HL-60 (cell line): ENCODE measurements around the gene UGT2B7.

Source experiments
- DNase-seq, 2 experiments: peaks; one replicate each; pipeline ENCODE4 v3.0.0-alpha.2; 2010 to 2020; ENCODE audit warnings: low read depth in 1 of 2, low spot score in 1 of 2
- H3K27ac ChIP-seq: fragments of 250-450 bp; sonication (Bioruptor Pico); replicated peaks from 2 replicates; pipeline ENCODE4 v1.5.1; 2020; ENCODE audit warnings: mild to moderate bottlenecking, moderate library complexity
- H3K27me3 ChIP-seq: fragments of 250-450 bp; sonication (Bioruptor Pico); 2 replicates; pipeline ENCODE4 v1.5.1; 2021; ENCODE audit warnings: mild to moderate bottlenecking, moderate library complexity; ENCODE audit not compliant: insufficient read depth, poor library complexity, severe bottlenecking
- H3K4me3 ChIP-seq: replicated peaks from 2 replicates; pipeline ENCODE4 v1.5.1; 2011; ENCODE audit warnings: mild to moderate bottlenecking, control low read depth, low read length; ENCODE audit not compliant: insufficient read depth
- GABPA ChIP-seq: IDR thresholded peaks from 2 replicates; pipeline ENCODE4 v1.6.1; 2012; ENCODE audit warnings: low read depth
- POLR2AphosphoS5 ChIP-seq: IDR thresholded peaks from 2 replicates; pipeline ENCODE4 v1.6.1; 2012; ENCODE audit warnings: low read depth
- SPI1 ChIP-seq: IDR thresholded peaks from 2 replicates; pipeline ENCODE4 v1.6.1; 2012; ENCODE audit warnings: low read depth, mild to moderate bottlenecking, borderline replicate concordance
- TF ChIP-seq, protein P1 (sequence below): IDR thresholded peaks from 2 replicates; pipeline ENCODE4 v1.6.1; 2012; ENCODE audit warnings: low read depth; ENCODE audit not compliant: insufficient replicate concordance
- TF ChIP-seq, protein P2 (sequence below): IDR thresholded peaks from one replicate; pipeline ENCODE4 v1.5.1; 2011; ENCODE audit warnings: low read length, control low read depth, inconsistent platforms; ENCODE audit not compliant: insufficient read depth

The UGT2B7 gene

DNA sequence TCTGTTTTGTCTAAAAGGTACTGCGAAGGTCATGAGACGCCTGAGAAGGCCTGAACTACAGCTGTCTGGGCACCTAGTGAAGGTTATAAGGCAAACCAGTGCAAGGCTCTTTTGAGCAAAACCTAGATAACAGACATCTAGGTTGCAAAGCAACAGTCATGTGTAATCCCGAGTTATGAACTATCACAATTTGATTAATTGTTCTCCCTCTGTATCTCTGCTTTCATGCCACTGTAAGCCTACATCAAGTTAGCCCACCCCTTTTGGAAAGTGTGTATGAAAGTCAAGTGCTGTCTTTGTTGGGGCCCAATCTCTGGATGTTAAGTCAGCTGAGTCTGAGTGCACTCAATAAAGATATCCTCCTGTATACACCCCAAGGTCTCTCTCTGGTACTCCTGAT is 31.9 kb upstream of the UGT2B7 start:
- no peaks in the 10 kb centered on the region for H3K27me3 ChIP-seq
- H3K27ac ChIP-seq, result no peak overlapping the region
- no peak for DNase-seq
- no peak overlapping the region for H3K4me3 ChIP-seq
- TF ChIP-seq, protein P1, sequence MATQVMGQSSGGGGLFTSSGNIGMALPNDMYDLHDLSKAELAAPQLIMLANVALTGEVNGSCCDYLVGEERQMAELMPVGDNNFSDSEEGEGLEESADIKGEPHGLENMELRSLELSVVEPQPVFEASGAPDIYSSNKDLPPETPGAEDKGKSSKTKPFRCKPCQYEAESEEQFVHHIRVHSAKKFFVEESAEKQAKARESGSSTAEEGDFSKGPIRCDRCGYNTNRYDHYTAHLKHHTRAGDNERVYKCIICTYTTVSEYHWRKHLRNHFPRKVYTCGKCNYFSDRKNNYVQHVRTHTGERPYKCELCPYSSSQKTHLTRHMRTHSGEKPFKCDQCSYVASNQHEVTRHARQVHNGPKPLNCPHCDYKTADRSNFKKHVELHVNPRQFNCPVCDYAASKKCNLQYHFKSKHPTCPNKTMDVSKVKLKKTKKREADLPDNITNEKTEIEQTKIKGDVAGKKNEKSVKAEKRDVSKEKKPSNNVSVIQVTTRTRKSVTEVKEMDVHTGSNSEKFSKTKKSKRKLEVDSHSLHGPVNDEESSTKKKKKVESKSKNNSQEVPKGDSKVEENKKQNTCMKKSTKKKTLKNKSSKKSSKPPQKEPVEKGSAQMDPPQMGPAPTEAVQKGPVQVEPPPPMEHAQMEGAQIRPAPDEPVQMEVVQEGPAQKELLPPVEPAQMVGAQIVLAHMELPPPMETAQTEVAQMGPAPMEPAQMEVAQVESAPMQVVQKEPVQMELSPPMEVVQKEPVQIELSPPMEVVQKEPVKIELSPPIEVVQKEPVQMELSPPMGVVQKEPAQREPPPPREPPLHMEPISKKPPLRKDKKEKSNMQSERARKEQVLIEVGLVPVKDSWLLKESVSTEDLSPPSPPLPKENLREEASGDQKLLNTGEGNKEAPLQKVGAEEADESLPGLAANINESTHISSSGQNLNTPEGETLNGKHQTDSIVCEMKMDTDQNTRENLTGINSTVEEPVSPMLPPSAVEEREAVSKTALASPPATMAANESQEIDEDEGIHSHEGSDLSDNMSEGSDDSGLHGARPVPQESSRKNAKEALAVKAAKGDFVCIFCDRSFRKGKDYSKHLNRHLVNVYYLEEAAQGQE, result no peak
- no peak for TF ChIP-seq GABPA
- TF ChIP-seq, protein P2, sequence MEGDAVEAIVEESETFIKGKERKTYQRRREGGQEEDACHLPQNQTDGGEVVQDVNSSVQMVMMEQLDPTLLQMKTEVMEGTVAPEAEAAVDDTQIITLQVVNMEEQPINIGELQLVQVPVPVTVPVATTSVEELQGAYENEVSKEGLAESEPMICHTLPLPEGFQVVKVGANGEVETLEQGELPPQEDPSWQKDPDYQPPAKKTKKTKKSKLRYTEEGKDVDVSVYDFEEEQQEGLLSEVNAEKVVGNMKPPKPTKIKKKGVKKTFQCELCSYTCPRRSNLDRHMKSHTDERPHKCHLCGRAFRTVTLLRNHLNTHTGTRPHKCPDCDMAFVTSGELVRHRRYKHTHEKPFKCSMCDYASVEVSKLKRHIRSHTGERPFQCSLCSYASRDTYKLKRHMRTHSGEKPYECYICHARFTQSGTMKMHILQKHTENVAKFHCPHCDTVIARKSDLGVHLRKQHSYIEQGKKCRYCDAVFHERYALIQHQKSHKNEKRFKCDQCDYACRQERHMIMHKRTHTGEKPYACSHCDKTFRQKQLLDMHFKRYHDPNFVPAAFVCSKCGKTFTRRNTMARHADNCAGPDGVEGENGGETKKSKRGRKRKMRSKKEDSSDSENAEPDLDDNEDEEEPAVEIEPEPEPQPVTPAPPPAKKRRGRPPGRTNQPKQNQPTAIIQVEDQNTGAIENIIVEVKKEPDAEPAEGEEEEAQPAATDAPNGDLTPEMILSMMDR, result no peak

DNA sequence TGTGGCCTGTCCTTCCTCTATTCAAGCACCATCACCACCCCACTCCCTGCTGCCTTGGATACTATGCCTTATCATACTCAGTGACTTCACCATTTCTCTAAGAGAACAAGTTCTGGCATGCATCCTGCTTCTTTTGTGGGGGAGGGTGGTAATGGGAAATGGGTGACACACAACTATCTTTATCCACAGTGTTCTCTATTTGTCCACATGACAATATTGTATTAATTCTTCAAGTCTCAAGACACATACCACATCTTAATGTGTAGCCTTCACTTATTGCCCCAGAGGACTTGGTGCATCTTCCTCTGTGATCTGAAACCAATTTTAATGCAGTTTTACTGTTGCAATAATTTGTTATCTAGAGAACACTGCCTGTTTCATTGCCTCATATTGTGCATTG is 29.3 kb upstream of the UGT2B7 start:
- DNase-seq, result no peak
- TF ChIP-seq, protein P1, result no peak
- no peak for TF ChIP-seq SPI1
- TF ChIP-seq, protein P2, result no peak
- no peak for TF ChIP-seq POLR2AphosphoS5
- no peak for TF ChIP-seq GABPA
- H3K27me3 ChIP-seq, result no peaks in the 10 kb centered on the region
- H3K27ac ChIP-seq, result no peak overlapping the region
- H3K4me3 ChIP-seq, result no peak overlapping the region

DNA sequence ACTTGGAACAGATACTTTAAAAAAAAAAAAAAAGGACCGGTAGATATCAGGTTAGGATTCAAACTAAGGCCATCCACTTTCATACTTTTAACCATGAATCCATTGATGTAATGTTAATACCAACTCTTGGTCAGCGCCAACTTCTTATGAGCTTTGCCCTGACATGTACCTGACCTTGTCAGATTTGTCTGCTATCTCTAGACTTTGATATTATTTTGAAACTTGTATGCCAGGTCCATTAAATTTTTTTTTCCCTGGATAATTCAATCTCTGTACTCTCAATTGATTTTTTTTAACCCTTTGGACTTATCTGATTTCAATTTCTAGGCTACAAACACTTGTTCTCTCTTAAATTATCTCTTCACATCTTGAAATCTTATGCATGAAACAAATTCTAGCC is 27.2 kb upstream of the UGT2B7 start:
- H3K27ac ChIP-seq, result no peak overlapping the region
- TF ChIP-seq, protein P1, result no peak
- TF ChIP-seq SPI1 (no peak), POLR2AphosphoS5 (no peak), GABPA (no peak)
- TF ChIP-seq, protein P2, result no peak
- DNase-seq, result no peak

More for the DNA sequence above, 27.2 kb upstream of the UGT2B7 start:
- no peaks in the 10 kb centered on the region for H3K27me3 ChIP-seq
- no peak overlapping the region for H3K4me3 ChIP-seq
